CD4-positive, alpha-beta memory T cell (primary cell): ENCODE measurements around the gene TMSB4X. TPM values are rescaled to one million over a fixed set of nuclear protein-coding genes. Genes with fewer than 3 reads are reported as not detected.
A peak's percentile ranks its signal among the peaks of the same experiment; 100 is the strongest.
"Not testable (repeated sequence)": the region's sequence is repeated elsewhere in the genome, so short reads cannot be mapped to it uniquely, and the experiment has no call there.

Experiments used
- CTCF ChIA-PET: fragments of 350-600 bp; sonication (Branson Sonifier 250); formaldehyde crosslinking; loops from one replicate; lab custom pipeline; 2021; ENCODE audit warnings: inconsistent platforms; ENCODE audit not compliant: partially characterized antibody; lab: Charles Lee
- POLR2A ChIA-PET: fragments of 350-600 bp; sonication (Branson Sonifier 250); formaldehyde crosslinking; loops from one replicate; lab custom pipeline; 2021; ENCODE audit not compliant: partially characterized antibody; lab: Charles Lee
- DNase-seq, 5 donors: peaks; one replicate each; pipeline versions ENCODE4 v3.0.0 to v3.0.0-alpha.2; 2020 to 2022; ENCODE audit warnings: mixed read lengths in 1 of 5
- H3K27ac ChIP-seq: one replicate; pipeline ENCODE4 v1.7.0; 2013; ENCODE audit warnings: low read depth, low read length
- H3K27me3 ChIP-seq: 2 replicates; pipeline ENCODE4 v1.7.0; 2013; ENCODE audit warnings: mild to moderate bottlenecking, low read length, moderate library complexity; ENCODE audit not compliant: insufficient read depth
- H3K36me3 ChIP-seq: 2 replicates; pipeline ENCODE4 v1.7.0; 2013; ENCODE audit warnings: mild to moderate bottlenecking, low read length, moderate library complexity; ENCODE audit not compliant: insufficient read depth
- H3K4me1 ChIP-seq: 2 replicates; pipeline ENCODE4 v1.7.0; 2013; ENCODE audit warnings: mild to moderate bottlenecking, low read length, moderate library complexity; ENCODE audit not compliant: insufficient read depth
- H3K4me3 ChIP-seq, 2 donors: one replicate each; pipeline ENCODE4 v1.7.0; 2013; ENCODE audit warnings: low read length in 2 of 2, mild to moderate bottlenecking in 1 of 2
- H3K9me3 ChIP-seq, 2 donors: one replicate each; pipeline ENCODE4 v1.7.0; 2013; ENCODE audit warnings: low read length in 2 of 2, control low read depth in 1 of 2; ENCODE audit not compliant: control insufficient read depth in 1 of 2
- H3K27ac Mint-ChIP-seq, 7 donors: one replicate each; pipeline ENCODE4 v1.8.0; 2020 to 2021; ENCODE audit warnings: mixed read lengths in 7 of 7, mild to moderate bottlenecking in 6 of 7, inconsistent platforms in 3 of 7, moderate library complexity in 3 of 7
- H3K27me3 Mint-ChIP-seq, 2 donors: one replicate each; pipeline ENCODE4 v1.8.0; 2020 to 2021; ENCODE audit warnings: mixed read lengths in 2 of 2
- H3K36me3 Mint-ChIP-seq, 2 donors: one replicate each; pipeline ENCODE4 v1.8.0; 2020 to 2021; ENCODE audit warnings: mixed read lengths in 2 of 2, inconsistent platforms in 1 of 2, mild to moderate bottlenecking in 1 of 2
- H3K4me1 Mint-ChIP-seq, 4 donors: one replicate each; pipeline ENCODE4 v1.8.0; 2020 to 2021; ENCODE audit warnings: mixed read lengths in 4 of 4, mild to moderate bottlenecking in 1 of 4
- H3K4me3 Mint-ChIP-seq, 8 donors: one replicate each; pipeline ENCODE4 v1.8.0; 2020 to 2021; ENCODE audit warnings: mixed read lengths in 8 of 8, mild to moderate bottlenecking in 7 of 8, moderate library complexity in 6 of 8, inconsistent platforms in 3 of 8
- H3K9me3 Mint-ChIP-seq, 8 donors: one replicate each; pipeline ENCODE4 v1.8.0; 2020 to 2021; ENCODE audit warnings: mixed read lengths in 8 of 8, mild to moderate bottlenecking in 5 of 8, inconsistent platforms in 3 of 8, moderate library complexity in 1 of 8
- intact Hi-C: fragments of 100-400 bp; cut with micrococcal nuclease; formaldehyde crosslinking; loops from one replicate; pipeline ENCODE4 v1.15.1; 2023
- polyA plus RNA-seq, 2 donors: library from polyadenylated mRNA; unstranded; fragments of 300-500 nt; fragmentation: Illumina TruSeq; gene quantifications; one replicate each; pipeline ENCODE4 v1.2.3, GENCODE V29; 2021
- total RNA-seq, 2 experiments: library from RNA; stranded (reverse); gene quantifications; one replicate each; pipeline ENCODE4 v1.2.3, GENCODE V29; 2021

TMSB4X gene
- total and polyA plus RNA-seq, 4 experiments from 2014 or later = 4,851 to 36,115 (median 16,529) TPM

GRCh38 chrX:13010546-13010945 is 35.6 kb downstream of the TMSB4X start:
- H3K9me3 Mint-ChIP-seq = no peaks in the 10 kb centered on the region
- CTCF ChIA-PET = interaction anchor here (0.9 to 1.9 kb wide), 6 partner anchors 9 to 478 kb away, joined by 3 to 10 read pairs (median 4); no protein-coding TSS in a partner anchor
- H3K4me1 Mint-ChIP-seq = peaks cover 48 to 84% (median 66%) of the 10 kb centered on the region in 4 donors
- POLR2A ChIA-PET = interaction anchor here (0.6 to 12.4 kb wide), 9 partner anchors 12 to 76 kb away, joined by 3 to 383 read pairs (median 7); partner anchors contain the start of gene TMSB4X
- no peaks in the 10 kb centered on the region for H3K27me3 ChIP-seq
- H3K9me3 ChIP-seq = no peaks in the 10 kb centered on the region
- no peaks in the 10 kb centered on the region for H3K36me3 ChIP-seq
- intact Hi-C loops = loop anchor here (5.0 kb wide), 2 partner anchors 33 to 42 kb away; partner anchors contain the start of gene TMSB4X
- no peaks in the 10 kb centered on the region for H3K36me3 Mint-ChIP-seq
- peaks cover 73% of the 10 kb centered on the region for H3K4me1 ChIP-seq
- H3K27ac Mint-ChIP-seq = peak overlapping the region in 1 of 7 donors; percentile 17
- H3K4me3 ChIP-seq = no peak overlapping the region
- no peak for DNase-seq
- H3K27me3 Mint-ChIP-seq = no peaks in the 10 kb centered on the region
- H3K4me3 Mint-ChIP-seq = no peak overlapping the region
- H3K27ac ChIP-seq = no peak overlapping the region

GRCh38 chrX:13013363-13014110 is 38.6 kb downstream of the TMSB4X start:
- no peaks in the 10 kb centered on the region for H3K9me3 Mint-ChIP-seq
- H3K36me3 Mint-ChIP-seq = no peaks in the 10 kb centered on the region
- Histone ChIP-seq H3K36me3 (no peaks in the 10 kb centered on the region), H3K4me1 (peaks cover 56% of the 10 kb centered on the region), H3K9me3 (no peaks in the 10 kb centered on the region), H3K27me3 (no peaks in the 10 kb centered on the region), H3K27ac (peak overlapping the region; percentile 61), H3K4me3 (no peak overlapping the region)
- H3K27ac Mint-ChIP-seq = peak overlapping the region; percentile 56 to 93 (median 80)
- peaks cover 36 to 72% (median 53%) of the 10 kb centered on the region in 4 donors for H3K4me1 Mint-ChIP-seq
- peak in 2 of 5 donors; percentile 19 to 23 for DNase-seq
- POLR2A ChIA-PET = interaction anchor here (0.6 to 12.4 kb wide), 24 partner anchors 8 to 78 kb away, joined by 3 to 383 read pairs (median 6); partner anchors contain the start of genes FAM9C and TMSB4X
- intact Hi-C loops = loop anchor here (1.0 to 5.0 kb wide), 5 partner anchors 8 to 39 kb away; partner anchors contain the start of gene TMSB4X
- CTCF ChIA-PET = interaction anchor here (0.8 to 2.9 kb wide), 11 partner anchors 9 to 79 kb away, joined by 3 to 14 read pairs (median 6); no protein-coding TSS in a partner anchor
- no peaks in the 10 kb centered on the region for H3K27me3 Mint-ChIP-seq
- H3K4me3 Mint-ChIP-seq = peak overlapping the region; percentile 6 to 44 (median 20)

GRCh38 chrX:13014111-13015096 is 39.5 kb downstream of the TMSB4X start:
- intact Hi-C loops = loop anchor here (5.0 kb wide), 2 partner anchors 37 to 38 kb away; partner anchors contain the start of gene TMSB4X
- Mint-ChIP-seq H3K4me1 (peaks cover 38 to 64% (median 48%) of the 10 kb centered on the region in 4 donors), H3K9me3 (no peaks in the 10 kb centered on the region), H3K4me3 (peak overlapping the region in 6 of 8 donors; percentile 6 to 52 (median 35)), H3K27me3 (no peaks in the 10 kb centered on the region), H3K36me3 (no peaks in the 10 kb centered on the region), H3K27ac (peak overlapping the region; percentile 56 to 93 (median 80))
- peak overlapping the region; percentile 61 for H3K27ac ChIP-seq
- DNase-seq = no peak
- H3K27me3 ChIP-seq = no peaks in the 10 kb centered on the region
- peaks cover 47% of the 10 kb centered on the region for H3K4me1 ChIP-seq
- POLR2A ChIA-PET = interaction anchor here (0.6 to 12.4 kb wide), 22 partner anchors 9 to 77 kb away, joined by 3 to 383 read pairs (median 7); partner anchors contain the start of genes FAM9C and TMSB4X
- no peaks in the 10 kb centered on the region for H3K36me3 ChIP-seq
- H3K4me3 ChIP-seq = no peak overlapping the region
- CTCF ChIA-PET = interaction anchor here (0.8 to 2.9 kb wide), 12 partner anchors 10 to 78 kb away, joined by 3 to 14 read pairs (median 4); no protein-coding TSS in a partner anchor
- no peaks in the 10 kb centered on the region for H3K9me3 ChIP-seq

- Mint-ChIP-seq H3K4me3 (peak overlapping the region in 2 of 8 donors; percentile 3 to 13), H3K27me3 (no peaks in the 10 kb centered on the region), H3K36me3 (no peaks in the 10 kb centered on the region), H3K27ac (peak overlapping the region in 5 of 7 donors; percentile 5 to 56 (median 38)), H3K4me1 (peaks cover 36 to 58% (median 47%) of the 10 kb centered on the region in 4 donors), H3K9me3 (no peaks in the 10 kb centered on the region)
- no peak overlapping the region for H3K27ac ChIP-seq
- intact Hi-C loops = no loop called here
- H3K36me3 ChIP-seq = no peaks in the 10 kb centered on the region
- CTCF ChIA-PET = interaction anchor here (1.2 to 1.3 kb wide), 2 partner anchors 13 to 77 kb away, joined by 3 to 4 read pairs; no protein-coding TSS in a partner anchor
- DNase-seq = no peak
- peaks cover 47% of the 10 kb centered on the region for H3K4me1 ChIP-seq
- no peaks in the 10 kb centered on the region for H3K27me3 ChIP-seq
- no peaks in the 10 kb centered on the region for H3K9me3 ChIP-seq
- H3K4me3 ChIP-seq = no peak overlapping the region
- POLR2A ChIA-PET = interaction anchor here (0.6 to 12.4 kb wide), 6 partner anchors 8 to 71 kb away, joined by 3 to 383 read pairs (median 40); partner anchors contain the start of gene TMSB4X
Observed at GRCh38 chrX:13015536-13016236, 40.8 kb downstream of the TMSB4X start.

- H3K27ac ChIP-seq, H3K27me3 Mint-ChIP-seq, H3K9me3 Mint-ChIP-seq, H3K27ac Mint-ChIP-seq, H3K36me3 Mint-ChIP-seq, H3K9me3 ChIP-seq, H3K4me3 ChIP-seq, H3K27me3 ChIP-seq, intact Hi-C loops, H3K36me3 ChIP-seq, DNase-seq: not testable (repeated sequence)
- Mint-ChIP-seq H3K4me1 (peaks cover 35 to 52% (median 44%) of the 10 kb centered on the region in 4 donors), H3K4me3 (peak overlapping the region in 1 of 8 donors; percentile 28)
- ChIA-PET CTCF (interaction anchor here (1.2 kb wide), 1 partner anchor 76 kb away, joined by 4 read pairs; no protein-coding TSS in a partner anchor), POLR2A (interaction anchor here (0.7 to 6.6 kb wide), 2 partner anchors 17 to 35 kb away, joined by 3 to 65 read pairs; no protein-coding TSS in a partner anchor)
- H3K4me1 ChIP-seq = peaks cover 47% of the 10 kb centered on the region
Observed at GRCh38 chrX:13016731-13017130, 41.8 kb downstream of the TMSB4X start.

GRCh38 chrX:13022926-13023325 is 48.0 kb downstream of the TMSB4X start:
- DNase-seq = no peak
- H3K27me3 ChIP-seq = no peaks in the 10 kb centered on the region
- no peaks in the 10 kb centered on the region for H3K36me3 ChIP-seq
- Mint-ChIP-seq H3K27ac (peak overlapping the region in 5 of 7 donors; percentile 43 to 72 (median 62)), H3K4me1 (peaks cover 31 to 60% (median 41%) of the 10 kb centered on the region in 4 donors), H3K27me3 (no peaks in the 10 kb centered on the region), H3K36me3 (no peaks in the 10 kb centered on the region), H3K4me3 (peak overlapping the region in 2 of 8 donors; percentile 6 to 34), H3K9me3 (peaks cover 0 to 3% (median 0%) of the 10 kb centered on the region in 8 donors)
- no peaks in the 10 kb centered on the region for H3K9me3 ChIP-seq
- CTCF ChIA-PET = interaction anchor here (0.7 to 0.8 kb wide), 2 partner anchors 65 to 466 kb away, joined by 3 read pairs; no protein-coding TSS in a partner anchor
- H3K27ac ChIP-seq = no peak overlapping the region
- H3K4me1 ChIP-seq = peaks cover 56% of the 10 kb centered on the region
- intact Hi-C loops = no loop called here
- H3K4me3 ChIP-seq = no peak overlapping the region
- POLR2A ChIA-PET = interaction anchor here (1.1 to 13.7 kb wide), 8 partner anchors 9 to 70 kb away, joined by 3 to 218 read pairs (median 6); partner anchors contain the start of gene TMSB4X
